Epithelial cell of prostate (primary cell): ENCODE results near the gene CALML4.
"Not testable (repeated sequence)": the region's sequence is repeated elsewhere in the genome, so short reads cannot be mapped to it uniquely, and the experiment has no call there.

Experiments used
- DNase-seq: peaks from one replicate; pipeline ENCODE4 v3.0.0-alpha.2; 2011; ENCODE audit warnings: low read depth, low spot score
- H3K27ac ChIP-seq: fragments of 450-650 bp; 2 replicates; pipeline ENCODE4 v1.5.1; 2017; ENCODE audit warnings: mild to moderate bottlenecking

The CALML4 gene

DNA sequence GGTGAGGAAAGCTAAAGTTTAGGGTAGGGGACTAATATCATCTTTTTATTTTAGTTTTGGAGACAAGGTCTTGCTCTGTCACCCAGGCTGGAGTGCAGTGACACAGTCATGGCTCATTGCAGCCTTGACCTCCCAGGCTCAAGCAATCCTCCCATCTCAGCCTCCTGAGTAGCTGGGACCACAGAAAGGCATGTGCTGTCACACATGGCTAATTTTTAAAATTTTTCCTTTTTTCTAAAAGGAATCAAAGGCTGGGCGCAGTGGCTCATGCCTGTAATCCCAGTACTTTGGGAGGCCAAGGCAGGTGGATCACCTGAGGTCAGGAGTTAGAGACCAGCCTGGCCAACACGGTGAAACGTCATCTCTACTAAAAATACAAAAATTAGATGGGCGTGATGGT lies 20.3 kb upstream of the CALML4 start:
- H3K27ac ChIP-seq, DNase-seq: not testable (repeated sequence)

DNA sequence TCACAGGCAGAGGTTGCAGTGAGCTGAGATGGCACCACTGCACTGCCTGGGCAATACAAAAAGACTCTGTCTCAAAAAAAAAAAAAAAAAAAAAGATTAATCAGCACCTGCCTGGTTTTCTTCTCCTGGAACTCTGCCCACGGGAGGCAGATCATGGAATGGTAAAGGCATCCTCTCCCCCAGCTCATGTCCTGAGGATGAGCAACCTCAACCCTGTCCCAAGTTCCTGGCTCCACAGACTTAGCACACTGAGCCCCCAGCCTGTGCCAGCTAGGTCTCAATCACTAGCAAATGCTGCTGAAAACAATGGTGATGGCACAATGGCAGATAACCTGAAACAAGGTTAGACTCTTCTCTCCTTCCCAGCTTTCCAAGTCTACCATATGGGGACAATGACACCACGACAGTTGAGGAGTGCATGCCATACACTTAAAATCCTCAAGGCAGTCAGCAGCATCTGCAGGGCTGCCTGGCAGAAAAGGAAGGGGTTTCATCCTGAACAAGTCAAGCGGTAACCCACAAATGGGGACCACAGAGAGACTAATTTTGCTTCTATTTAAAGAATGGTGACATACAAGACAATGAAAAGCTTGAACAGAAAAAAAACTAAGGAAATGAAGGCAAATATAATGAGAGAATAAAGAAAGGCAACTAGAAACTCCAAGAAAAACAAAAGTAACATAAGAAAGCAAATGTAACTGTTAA lies 19.6 kb upstream of the CALML4 start:
- H3K27ac ChIP-seq, result no peak overlapping the region
- DNase-seq, result no peak

DNA sequence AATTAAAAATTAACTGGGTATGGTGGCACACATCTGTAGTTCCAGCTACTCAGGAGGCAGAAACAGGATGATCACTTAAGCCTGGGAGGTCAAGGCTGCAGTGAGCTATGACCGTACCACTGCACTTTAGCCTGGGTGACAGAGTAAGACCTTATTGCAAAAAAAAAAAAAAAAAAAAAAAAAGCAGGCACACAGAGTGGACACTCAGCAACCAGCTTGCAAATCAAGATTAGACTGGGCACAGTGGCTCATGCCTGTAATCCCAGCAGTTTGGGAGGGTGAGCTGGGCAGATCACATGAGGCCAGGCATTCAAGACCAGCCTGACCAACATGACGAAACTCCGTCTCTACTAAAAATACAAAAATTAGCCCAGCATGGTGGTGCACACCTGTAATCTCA lies 19.0 kb upstream of the CALML4 start:
- no peak for DNase-seq
- H3K27ac ChIP-seq, result no peak overlapping the region

DNA sequence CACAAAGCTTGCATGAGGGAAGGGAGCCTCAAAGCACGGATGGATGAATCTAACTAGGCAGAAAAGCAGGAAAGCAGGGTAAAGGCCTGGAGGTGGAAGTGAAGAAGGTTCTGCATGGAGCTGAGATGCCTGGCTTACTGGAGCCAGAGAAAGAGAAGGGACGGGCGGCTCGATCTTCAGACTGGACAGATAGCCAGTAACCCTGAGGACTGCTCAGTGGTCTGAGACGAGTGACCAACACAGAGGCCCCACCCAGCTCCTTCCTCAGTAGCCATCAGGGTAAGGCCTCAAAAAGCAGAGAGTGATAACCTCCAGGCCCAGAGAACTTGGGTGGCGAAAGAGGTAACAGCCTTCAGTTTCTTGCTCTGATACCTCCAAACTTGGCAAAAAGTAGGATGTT lies 18.0 kb upstream of the CALML4 start:
- H3K27ac ChIP-seq, result no peak overlapping the region
- DNase-seq, result no peak

DNA sequence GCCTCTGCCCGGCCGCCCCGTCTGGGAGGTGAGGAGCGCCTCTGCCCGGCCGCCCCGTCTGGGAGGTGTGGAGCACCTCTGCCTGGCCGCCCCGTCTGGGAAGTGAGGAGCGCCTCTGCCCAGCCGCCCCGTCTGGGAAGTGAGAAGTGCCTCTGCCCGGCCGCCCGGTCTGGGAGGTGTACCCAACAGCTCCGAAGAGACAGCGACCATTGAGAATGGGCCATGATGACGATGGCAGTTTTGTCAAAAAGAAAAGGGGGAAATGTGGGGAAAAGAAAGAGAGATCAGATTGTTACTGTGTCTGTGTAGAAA lies 17.3 kb upstream of the CALML4 start:
- H3K27ac ChIP-seq, DNase-seq: not testable (repeated sequence)

DNA sequence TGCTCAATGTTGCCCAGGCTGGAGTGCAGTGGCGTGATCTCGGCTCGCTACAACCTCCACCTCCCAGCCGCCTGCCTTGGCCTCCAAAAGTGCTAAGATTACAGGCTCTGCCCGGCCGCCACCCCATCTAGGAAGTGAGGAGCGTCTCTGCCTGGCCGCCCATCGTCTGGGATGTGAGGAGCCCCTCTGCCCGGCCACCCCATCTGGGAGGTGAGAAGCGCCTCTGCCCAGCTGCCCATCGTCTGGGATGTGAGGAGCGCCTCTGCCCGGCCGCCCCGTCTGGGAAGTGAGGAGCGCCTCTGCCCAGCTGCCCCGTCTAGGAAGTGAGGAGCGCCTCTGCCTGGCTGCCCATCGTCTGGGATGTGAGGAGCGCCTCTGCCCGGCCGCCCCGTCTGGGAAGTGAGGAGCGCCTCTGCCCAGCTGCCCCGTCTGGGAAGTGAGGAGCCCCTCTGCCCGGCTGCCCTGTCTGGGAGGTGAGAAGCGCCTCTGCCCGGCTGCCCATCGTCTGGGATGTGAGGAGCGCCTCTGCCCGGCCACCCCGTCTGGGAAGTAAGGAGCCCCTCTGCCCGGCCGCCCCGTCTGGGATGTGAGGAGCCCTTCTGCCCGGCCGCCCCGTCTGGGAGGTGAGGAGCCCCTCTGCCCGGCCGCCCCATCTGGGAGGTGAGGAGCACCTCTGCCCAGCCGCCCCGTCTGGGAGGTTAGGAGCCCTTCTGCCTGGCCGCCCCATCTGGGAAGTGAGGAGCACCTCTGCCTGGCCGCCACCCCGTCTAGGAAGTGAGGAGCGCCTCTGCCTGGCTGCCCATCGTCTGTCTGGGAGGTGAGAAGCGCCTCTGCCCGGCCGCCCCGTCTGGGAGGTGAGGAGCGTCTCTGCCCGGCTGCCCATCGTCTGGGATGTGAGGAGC lies 16.6 kb upstream of the CALML4 start:
- not testable (repeated sequence) for DNase-seq, H3K27ac ChIP-seq

DNA sequence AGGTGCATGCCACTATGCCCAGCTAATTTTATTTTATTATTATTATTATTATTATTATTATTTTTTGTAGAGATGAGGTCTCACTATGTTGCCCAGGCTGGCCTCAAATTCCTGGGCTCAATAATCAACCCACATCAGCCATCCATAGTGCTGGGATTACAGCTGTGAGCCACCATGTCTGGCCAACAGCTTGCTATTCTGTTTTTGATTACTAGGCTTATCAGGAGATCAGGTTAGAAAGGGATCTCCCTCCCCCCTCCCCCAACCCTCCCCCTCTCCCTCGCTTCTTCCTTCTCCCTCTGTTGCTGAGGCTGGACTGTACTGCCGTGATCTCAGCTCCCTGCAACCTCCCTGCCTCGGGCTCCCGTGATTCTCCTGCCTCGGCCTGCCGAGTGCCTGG lies 15.8 kb upstream of the CALML4 start:
- H3K27ac ChIP-seq, result no peak overlapping the region
- no peak for DNase-seq

DNA sequence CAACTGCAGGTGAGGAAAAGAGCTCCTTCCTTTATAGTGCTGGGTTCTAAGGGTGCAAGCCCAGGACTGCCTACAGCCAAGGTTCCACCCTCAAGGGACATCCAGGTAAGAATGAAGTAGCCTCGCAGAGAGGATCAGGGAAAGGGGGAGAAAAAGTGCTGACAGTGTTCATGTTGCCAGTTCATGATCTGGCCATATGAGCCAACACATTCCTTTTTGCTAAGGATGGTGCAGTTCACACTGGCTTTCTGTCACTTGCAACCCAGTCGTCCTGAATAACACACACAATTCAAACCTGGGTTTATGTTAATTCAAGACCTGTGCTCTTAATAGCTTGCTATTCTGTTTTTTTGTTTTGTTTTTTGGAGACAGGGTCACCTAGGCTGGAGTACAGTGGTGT lies 15.4 kb upstream of the CALML4 start:
- no peak for DNase-seq
- no peak overlapping the region for H3K27ac ChIP-seq

DNA sequence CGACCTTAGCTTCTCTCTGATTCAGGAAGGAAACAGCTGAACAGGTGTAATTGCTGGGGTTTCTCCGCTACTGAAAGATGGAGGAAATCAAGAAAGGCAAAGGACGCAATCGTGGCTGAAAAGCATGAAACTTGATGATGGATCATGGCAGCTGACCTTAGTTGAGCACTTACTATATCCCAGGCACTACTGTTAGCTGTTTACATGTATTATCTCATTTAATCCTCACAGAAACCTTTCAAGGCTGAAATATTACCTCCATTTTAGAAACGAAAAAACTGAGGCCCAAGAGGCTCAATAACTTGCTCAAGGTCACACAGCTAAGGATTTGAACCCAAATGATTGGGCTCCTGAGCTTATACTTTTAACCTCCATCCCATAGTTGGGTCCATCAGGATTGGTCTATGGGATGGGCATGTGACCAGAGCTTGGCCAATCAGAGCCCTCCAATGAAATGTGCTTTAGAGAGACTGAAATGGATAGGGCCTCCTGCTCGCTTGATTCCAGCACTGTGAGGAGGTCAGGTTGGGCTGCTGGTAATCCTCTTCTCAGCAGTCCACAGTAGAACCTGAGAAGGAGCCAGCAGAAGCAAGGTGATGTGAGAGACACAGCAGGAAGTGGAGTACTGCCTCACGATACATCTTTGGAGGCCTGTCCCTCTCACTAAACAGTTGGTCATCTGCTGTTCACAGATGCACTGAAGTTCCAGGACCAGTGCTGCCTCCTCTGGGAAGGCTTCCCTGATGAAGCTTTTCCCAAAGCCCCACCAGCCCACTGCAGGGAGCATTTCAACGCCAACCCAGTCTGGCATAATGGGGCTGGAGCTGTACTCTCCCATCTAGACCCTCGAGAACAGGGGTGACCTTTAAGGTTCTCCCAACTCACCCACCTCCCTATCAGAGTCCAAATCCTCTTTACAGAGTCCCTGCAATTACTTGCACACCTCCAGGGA lies 14.0 kb upstream of the CALML4 start:
- no peak for DNase-seq
- no peak overlapping the region for H3K27ac ChIP-seq

DNA sequence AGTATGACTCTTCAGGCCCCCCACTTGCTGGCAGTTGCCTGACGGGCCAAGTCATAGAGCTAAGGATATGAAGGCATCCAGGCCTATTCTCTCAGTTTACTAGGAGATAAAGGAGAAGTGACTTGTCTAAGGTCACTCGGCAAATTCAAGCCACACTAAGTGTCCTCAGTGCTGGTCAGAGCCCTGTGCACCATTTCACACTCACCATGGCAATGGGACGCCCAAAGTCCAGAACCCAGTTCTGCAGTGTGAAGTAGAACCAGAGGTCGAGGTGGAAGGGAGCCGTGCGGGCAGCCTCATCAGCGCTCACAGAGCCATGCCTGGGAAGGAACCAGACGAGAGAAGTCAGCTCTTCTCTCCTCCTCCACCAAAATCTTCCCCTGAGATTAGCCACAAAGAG lies 13.2 kb upstream of the CALML4 start:
- no peak for DNase-seq
- no peak overlapping the region for H3K27ac ChIP-seq

DNA sequence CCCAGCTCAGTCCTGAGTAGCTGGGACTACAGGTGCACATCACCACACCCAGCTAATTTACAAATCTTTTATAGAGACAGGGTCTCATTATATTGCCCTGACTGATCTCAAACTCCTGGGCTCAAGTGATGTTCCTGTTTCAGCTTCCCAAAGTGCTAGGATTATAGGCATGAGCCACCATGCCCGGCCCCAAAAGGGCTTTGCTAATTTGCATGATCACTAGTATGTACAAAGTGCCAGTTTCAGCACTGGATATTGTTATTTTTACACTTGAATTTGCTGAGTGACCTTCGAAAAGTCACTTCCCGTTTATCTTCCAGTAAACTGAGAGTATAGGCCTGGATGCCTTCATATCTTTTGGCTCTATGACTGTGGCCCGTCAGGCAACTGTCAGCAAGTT lies 12.2 kb upstream of the CALML4 start:
- no peak for DNase-seq
- no peak overlapping the region for H3K27ac ChIP-seq

DNA sequence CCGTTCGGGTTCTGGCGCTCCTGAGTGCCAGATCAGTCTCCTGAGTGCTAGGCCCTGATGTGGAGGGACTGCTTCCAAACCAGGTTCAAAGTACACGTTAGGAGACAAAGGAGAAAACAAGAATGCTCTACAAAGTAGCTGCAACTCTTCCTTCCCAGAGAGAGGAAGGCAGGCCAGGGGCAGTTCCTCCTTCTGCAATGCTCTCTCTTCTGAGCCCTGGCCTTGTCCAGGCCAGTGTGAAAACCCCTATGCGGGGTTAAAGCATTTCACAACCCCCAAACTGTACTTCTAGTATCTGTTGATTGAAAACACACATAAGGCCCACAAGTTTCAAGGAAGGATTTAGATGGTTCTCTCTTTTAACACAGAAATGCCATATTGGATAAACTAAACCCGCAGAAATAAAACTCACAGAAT lies 9.7 kb upstream of the CALML4 start:
- H3K27ac ChIP-seq, result no peak overlapping the region
- no peak for DNase-seq

DNA sequence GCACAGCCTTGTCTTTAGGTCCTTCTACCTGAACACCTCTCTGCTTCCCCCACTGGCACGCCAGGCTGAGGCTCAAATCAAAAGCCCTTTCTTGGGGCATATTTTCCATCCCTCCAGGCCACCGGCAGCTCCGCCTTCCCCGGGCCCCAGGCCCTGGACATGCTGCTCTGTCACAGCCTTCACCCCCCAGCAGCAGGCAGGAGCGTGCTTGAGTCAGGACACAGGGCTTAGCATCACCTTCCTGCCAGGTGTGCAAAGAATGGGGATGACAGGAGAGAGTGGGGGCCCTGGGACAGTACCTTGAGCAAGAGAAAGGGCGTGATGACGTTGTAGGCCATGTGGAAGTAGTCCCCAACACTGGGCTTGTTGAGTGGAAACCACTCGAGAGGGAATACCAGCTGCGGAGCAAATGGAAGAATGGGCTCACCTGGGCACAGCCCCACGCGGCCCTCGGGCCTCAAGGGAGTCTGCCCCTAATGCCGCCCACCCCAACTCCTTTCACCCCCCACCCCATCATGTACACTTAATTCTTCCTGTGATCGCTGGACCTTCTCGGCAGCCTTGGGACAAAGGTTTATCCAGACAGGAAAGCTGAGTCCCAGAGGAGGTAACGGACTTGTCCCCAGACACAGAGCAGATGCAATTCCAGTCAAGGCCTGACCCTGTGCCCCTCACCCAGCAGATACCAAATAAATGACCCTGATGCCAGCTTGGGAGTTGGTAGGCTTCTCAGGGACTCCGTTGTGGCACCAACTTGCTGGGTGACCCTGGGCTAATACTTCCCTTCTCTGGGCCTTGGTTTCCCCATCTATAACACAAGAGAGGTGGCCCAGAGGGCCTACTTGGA lies 9.1 kb upstream of the CALML4 start:
- H3K27ac ChIP-seq, result no peak overlapping the region
- no peak for DNase-seq

DNA sequence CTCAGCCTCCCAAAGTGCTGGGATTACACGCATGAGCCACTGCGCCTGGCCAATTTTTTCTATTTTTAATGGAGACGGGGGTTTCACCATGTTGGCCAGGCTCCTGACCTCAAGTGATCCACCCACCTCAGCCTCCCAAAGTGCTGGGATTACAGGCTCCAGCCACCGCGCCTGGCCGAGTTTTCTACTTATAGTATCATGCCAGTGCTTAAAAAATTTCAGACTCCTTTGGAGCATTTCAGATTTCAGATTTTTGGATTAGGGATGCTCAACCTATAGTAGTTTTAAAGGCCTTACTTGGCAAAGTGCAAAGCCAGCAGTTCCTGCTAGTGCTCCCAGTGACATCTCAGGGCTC lies 8.3 kb upstream of the CALML4 start:
- not testable (repeated sequence) for DNase-seq, H3K27ac ChIP-seq

DNA sequence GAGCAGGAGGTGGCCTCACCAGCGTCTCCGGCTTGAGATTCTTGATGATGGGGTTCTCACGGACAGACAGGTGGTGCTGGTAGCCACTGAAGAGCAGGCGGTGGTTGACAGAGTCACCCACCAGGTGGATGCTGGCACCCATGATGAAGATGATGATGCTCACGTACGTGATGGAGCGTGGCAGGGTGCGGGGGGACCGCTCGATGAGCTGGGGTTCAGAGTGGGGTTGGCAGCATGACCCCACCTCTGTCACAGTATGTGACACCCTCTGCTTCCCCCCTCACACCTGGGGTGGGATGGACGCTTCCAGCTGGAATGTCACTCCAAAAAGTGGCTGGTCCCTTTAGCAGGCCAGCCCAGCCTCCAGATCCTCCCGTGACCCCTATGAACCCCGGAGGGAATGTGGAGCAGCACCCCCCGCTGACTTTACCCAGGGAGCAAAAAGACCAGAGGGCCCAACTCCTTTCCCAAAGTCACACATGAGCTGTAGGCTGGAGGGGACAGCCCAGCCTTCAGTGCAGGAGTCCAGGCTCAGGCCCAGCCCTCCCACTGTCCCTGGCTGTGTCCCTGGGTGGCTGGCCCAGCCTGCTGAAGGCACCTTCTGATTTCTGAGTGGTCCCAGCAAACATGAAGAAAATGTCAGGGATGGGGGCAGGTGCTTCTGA lies 6.7 kb upstream of the CALML4 start:
- no peak for DNase-seq
- no peak overlapping the region for H3K27ac ChIP-seq

DNA sequence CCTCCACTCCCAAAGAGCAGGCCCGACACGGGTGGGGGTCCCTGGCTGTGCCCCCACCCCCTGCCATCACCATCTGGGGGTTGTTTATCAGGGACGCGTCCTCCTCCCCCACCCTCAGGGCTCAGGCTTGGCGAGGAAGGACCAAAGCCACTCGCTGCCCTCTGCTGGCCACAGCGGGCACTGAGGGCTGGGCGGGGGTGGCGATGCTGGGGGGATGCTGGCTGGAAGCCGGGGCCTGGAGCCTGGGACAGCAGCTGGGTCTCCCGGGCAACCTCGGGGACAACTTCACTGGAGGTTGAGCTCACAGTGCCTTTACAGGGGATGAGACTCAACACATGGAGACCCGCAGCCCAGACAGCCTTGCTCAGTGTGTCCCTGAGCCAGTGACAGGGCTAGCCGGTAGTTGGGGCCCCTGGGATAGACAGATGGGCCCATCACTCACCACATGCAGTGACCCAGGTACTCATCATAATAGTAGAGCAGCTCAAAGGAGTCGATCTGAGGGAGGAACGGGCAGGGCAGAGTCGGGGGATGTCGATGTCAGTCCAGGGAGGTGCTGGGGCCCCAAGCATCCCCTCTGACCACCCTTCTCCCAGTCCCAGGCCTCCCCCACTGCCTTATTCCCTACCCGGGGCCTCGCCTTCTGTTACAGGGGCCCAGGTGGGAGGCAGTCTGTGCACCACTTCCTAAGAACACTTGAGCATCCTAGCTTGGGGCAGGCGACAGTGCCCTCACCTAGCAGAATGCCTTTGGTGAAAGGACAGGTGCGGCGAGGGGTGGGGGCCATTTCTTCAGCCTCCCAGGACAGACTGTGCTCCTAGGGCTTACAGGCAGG lies 5.9 kb upstream of the CALML4 start:
- no peak for DNase-seq
- H3K27ac ChIP-seq, result no peak overlapping the region

DNA sequence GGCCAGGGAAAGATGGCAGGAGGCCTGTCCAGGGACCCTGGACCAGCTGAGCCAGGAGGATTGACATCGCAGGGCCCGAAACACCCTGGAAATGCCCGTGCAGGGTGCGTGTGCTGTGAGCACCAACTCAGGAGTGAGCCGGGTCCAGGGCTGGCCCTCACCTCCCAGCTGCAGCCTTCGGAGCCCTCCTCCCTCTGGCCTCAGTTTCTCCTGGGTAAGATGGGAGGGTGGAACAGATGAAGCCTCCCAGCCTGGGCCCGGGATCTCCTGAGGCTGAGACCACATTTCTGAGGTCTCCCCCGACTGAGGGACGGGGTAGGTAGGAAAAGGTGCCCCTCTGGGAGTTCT lies 5.3 kb upstream of the CALML4 start:
- no peak for DNase-seq
- H3K27ac ChIP-seq, result no peak overlapping the region

DNA sequence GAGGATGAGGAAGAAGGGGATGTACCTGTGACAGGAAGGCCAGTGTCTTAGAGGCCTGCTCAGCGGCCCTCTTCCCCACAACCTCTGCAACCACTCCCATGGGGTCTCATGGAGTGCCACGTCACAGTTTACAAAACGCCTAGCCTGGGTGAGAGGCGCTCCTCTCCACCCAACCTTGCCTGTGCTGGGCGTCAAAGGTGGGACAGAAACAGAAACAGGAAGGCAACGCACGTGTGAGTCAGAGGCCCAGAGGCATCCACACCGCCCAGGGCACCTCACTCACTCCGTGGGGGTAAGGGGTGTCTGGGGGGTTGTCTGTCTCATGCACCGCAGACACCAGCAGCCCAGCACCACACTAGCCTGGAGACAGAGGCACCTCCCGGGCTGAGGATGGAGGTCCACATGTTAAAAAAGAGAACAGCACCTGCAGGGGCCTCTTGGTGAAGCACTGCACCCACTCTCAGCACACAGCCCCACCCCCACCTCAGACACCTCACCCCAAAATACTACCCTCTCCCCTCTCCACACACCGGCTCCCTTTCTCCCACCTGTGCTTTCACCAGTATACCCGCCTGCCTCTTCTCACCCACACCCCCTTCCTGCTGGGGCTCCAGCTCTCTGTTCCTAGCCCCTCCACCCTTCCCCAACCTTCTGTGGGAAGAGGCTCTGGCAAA lies 4.7 kb upstream of the CALML4 start:
- no peak for DNase-seq
- H3K27ac ChIP-seq, result no peak overlapping the region
